Astrocyte (in vitro differentiated cells and primary cell): Measurements from ENCODE around the gene FYCO1. TPM values are rescaled to one million over a fixed set of nuclear protein-coding genes. Genes with fewer than 3 reads are reported as not detected.

Experiments used
- DNase-seq: peaks from one replicate; pipeline ENCODE4 v3.0.0-alpha.2; 2010; ENCODE audit warnings: low read depth
- FAIRE-seq: peaks from 2 replicates; lab custom pipeline; 2011; peaks lifted over from hg19 to GRCh38; lab: Jason Lieb, UNC
- H2AFZ ChIP-seq: 2 replicates; pipeline ENCODE4 v1.6.0; 2012; ENCODE audit warnings: low read depth, low read length, inconsistent platforms
- H3K27ac ChIP-seq: 2 replicates; pipeline ENCODE4 v1.5.1; 2011; ENCODE audit warnings: low read depth, low read length, inconsistent platforms
- H3K27me3 ChIP-seq: 2 replicates; pipeline ENCODE4 v1.6.0; 2011; ENCODE audit warnings: low read length, inconsistent platforms; ENCODE audit not compliant: insufficient read depth
- H3K36me3 ChIP-seq: 2 replicates; pipeline ENCODE4 v1.5.1; 2011; ENCODE audit warnings: low read length, inconsistent platforms; ENCODE audit not compliant: insufficient read depth
- H3K4me1 ChIP-seq: 2 replicates; pipeline ENCODE4 v1.5.1; 2011; ENCODE audit warnings: low read length, inconsistent platforms; ENCODE audit not compliant: insufficient read depth
- H3K4me2 ChIP-seq: 2 replicates; pipeline ENCODE4 v1.6.0; 2012; ENCODE audit warnings: low read length, inconsistent platforms
- H3K4me3 ChIP-seq: 2 replicates; pipeline ENCODE4 v1.5.1; 2011; ENCODE audit warnings: low read depth, mild to moderate bottlenecking, low read length, inconsistent platforms; ENCODE audit not compliant: insufficient read depth
- H3K79me2 ChIP-seq: 2 replicates; pipeline ENCODE4 v1.6.0; 2012; ENCODE audit warnings: mild to moderate bottlenecking, low read length, inconsistent platforms; ENCODE audit not compliant: insufficient read depth
- H3K9ac ChIP-seq: 2 replicates; pipeline ENCODE4 v1.6.0; 2012; ENCODE audit warnings: mild to moderate bottlenecking, low read length, inconsistent platforms
- H3K9me3 ChIP-seq: 2 replicates; pipeline ENCODE4 v1.5.1; 2012; ENCODE audit warnings: low read depth, mild to moderate bottlenecking, low read length, inconsistent platforms; ENCODE audit not compliant: insufficient read depth
- H4K20me1 ChIP-seq: 2 replicates; pipeline ENCODE4 v1.6.0; 2012; ENCODE audit warnings: low read length, inconsistent platforms; ENCODE audit not compliant: insufficient read depth
- H3K27ac Mint-ChIP-seq: one replicate; pipeline ENCODE4 v1.8.0; 2021; ENCODE audit warnings: mild to moderate bottlenecking, mixed read lengths; ENCODE audit not compliant: unreplicated experiment
- H3K27me3 Mint-ChIP-seq: one replicate; pipeline ENCODE4 v1.8.0; 2021; ENCODE audit warnings: low read depth, mixed read lengths; ENCODE audit not compliant: unreplicated experiment
- H3K36me3 Mint-ChIP-seq: one replicate; pipeline ENCODE4 v1.8.0; 2021; ENCODE audit warnings: low read depth, mixed read lengths; ENCODE audit not compliant: unreplicated experiment
- H3K4me1 Mint-ChIP-seq: one replicate; pipeline ENCODE4 v1.8.0; 2021; ENCODE audit warnings: low read depth, mixed read lengths; ENCODE audit not compliant: unreplicated experiment
- H3K4me3 Mint-ChIP-seq: one replicate; pipeline ENCODE4 v1.8.0; 2021; ENCODE audit warnings: mild to moderate bottlenecking, moderate library complexity, mixed read lengths; ENCODE audit not compliant: unreplicated experiment
- H3K9me3 Mint-ChIP-seq: one replicate; pipeline ENCODE4 v1.8.0; 2021; ENCODE audit warnings: mild to moderate bottlenecking, mixed read lengths; ENCODE audit not compliant: unreplicated experiment
- EZH2 ChIP-seq: IDR thresholded peaks from 2 replicates; pipeline ENCODE4 v1.6.1; 2012; ENCODE audit warnings: mild to moderate bottlenecking, low read length, inconsistent platforms; ENCODE audit not compliant: insufficient read depth
- total RNA-seq: library from RNA; stranded (reverse); gene quantifications from 2 replicates; pipeline ENCODE4 v1.2.1, GENCODE V29; 2021
- TF ChIP-seq, protein P1 (sequence below): IDR thresholded peaks from 2 replicates; pipeline ENCODE4 v1.5.1; 2011; ENCODE audit warnings: low read depth, mild to moderate bottlenecking, inconsistent platforms, low read length, moderate library complexity; ENCODE audit not compliant: insufficient read depth

Gene FYCO1
- total RNA-seq, 1 donor from 2014 or later: 19.7 TPM

GRCh38 chr3:45979378-45979777 is 16.2 kb downstream of the FYCO1 start:
- no peak overlapping the region for H2AFZ ChIP-seq
- no peak overlapping the region for H3K27ac ChIP-seq
- H3K9ac ChIP-seq: no peak overlapping the region
- DNase-seq (no peak), FAIRE-seq (no peak)
- H3K36me3 Mint-ChIP-seq: peaks cover 23% of the 10 kb centered on the region
- no peaks in the 10 kb centered on the region for H3K27me3 ChIP-seq
- H3K9me3 Mint-ChIP-seq: no peaks in the 10 kb centered on the region
- H3K4me3 Mint-ChIP-seq: no peak overlapping the region
- TF ChIP-seq, protein P1, sequence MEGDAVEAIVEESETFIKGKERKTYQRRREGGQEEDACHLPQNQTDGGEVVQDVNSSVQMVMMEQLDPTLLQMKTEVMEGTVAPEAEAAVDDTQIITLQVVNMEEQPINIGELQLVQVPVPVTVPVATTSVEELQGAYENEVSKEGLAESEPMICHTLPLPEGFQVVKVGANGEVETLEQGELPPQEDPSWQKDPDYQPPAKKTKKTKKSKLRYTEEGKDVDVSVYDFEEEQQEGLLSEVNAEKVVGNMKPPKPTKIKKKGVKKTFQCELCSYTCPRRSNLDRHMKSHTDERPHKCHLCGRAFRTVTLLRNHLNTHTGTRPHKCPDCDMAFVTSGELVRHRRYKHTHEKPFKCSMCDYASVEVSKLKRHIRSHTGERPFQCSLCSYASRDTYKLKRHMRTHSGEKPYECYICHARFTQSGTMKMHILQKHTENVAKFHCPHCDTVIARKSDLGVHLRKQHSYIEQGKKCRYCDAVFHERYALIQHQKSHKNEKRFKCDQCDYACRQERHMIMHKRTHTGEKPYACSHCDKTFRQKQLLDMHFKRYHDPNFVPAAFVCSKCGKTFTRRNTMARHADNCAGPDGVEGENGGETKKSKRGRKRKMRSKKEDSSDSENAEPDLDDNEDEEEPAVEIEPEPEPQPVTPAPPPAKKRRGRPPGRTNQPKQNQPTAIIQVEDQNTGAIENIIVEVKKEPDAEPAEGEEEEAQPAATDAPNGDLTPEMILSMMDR: no peak
- no peak for TF ChIP-seq EZH2
- peaks cover 10% of the 10 kb centered on the region for H3K4me1 Mint-ChIP-seq
- H3K4me1 ChIP-seq: peaks cover 12% of the 10 kb centered on the region
- H3K9me3 ChIP-seq: no peaks in the 10 kb centered on the region
- H3K79me2 ChIP-seq: no peaks in the 10 kb centered on the region
- H3K36me3 ChIP-seq: peaks cover 19% of the 10 kb centered on the region
- no peaks in the 10 kb centered on the region for H3K27me3 Mint-ChIP-seq
- H4K20me1 ChIP-seq: peaks cover 4% of the 10 kb centered on the region
- H3K4me3 ChIP-seq: no peak overlapping the region
- no peak overlapping the region for H3K4me2 ChIP-seq
- no peak overlapping the region for H3K27ac Mint-ChIP-seq

DNA sequence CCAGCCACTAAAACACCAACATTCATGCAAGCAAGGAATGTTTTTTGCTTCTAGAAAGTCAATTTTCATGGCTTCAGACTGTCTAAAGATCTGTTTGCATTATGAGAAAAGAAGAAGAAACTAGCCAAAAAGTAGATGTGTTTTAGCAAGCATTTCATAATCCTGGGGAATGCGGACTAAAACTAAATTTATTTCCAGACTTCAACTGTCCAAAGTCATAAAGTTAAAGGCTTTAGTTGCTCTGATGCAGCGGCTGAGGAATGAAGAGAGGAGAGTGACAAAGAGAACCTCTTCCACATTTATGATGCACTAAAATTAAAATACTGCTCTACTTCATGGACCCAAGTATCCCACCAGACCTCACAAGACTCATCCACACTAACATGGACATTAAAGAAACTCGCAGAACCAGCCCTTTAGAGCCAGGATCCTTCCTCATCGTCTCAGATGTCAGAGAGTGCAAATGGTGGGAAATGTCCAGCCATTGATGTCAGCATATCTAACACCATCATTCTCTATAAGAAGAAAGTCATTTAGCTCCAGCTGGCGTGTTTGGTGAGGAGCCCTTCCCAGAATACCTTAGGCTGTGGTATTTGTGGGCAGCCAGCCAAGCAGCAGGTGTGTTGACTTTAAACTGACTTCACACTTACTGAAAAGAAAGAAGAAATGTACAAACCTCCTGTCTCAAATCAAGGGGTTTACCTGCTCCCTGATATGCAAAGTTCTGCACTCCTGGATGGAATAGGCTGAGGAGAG is 17.4 kb downstream of the FYCO1 start:
- Mint-ChIP-seq H3K9me3 (no peaks in the 10 kb centered on the region), H3K36me3 (peaks cover 21% of the 10 kb centered on the region), H3K27ac (no peak overlapping the region), H3K4me1 (peaks cover 7% of the 10 kb centered on the region), H3K4me3 (no peak overlapping the region), H3K27me3 (no peaks in the 10 kb centered on the region)
- DNase-seq: no peak
- Histone ChIP-seq H3K27me3 (no peaks in the 10 kb centered on the region), H3K4me3 (no peak overlapping the region), H3K9ac (no peak overlapping the region), H3K4me1 (peaks cover 14% of the 10 kb centered on the region), H4K20me1 (peaks cover 4% of the 10 kb centered on the region), H3K9me3 (no peaks in the 10 kb centered on the region), H3K36me3 (peaks cover 19% of the 10 kb centered on the region), H3K4me2 (no peak overlapping the region), H3K79me2 (no peaks in the 10 kb centered on the region), H2AFZ (no peak overlapping the region), H3K27ac (no peak overlapping the region)
- no peak for FAIRE-seq
- no peak for TF ChIP-seq EZH2
- TF ChIP-seq, protein P1: no peak
